BE2C (cell line): Measurements from ENCODE around the gene BMPER.

Experiments used
- DNase-seq: peaks from one replicate; pipeline ENCODE4 v3.0.0-alpha.2; 2020
- H3K27me3 ChIP-seq: fragments of 250-450 bp; sonication (Bioruptor Pico); 2 replicates; pipeline ENCODE4 v1.5.1; 2020; ENCODE audit warnings: mild to moderate bottlenecking
- H3K36me3 ChIP-seq: fragments of 250-450 bp; sonication (Bioruptor Pico); 2 replicates; pipeline ENCODE4 v1.5.1; 2020; ENCODE audit warnings: mild to moderate bottlenecking
- H3K4me1 ChIP-seq: fragments of 250-450 bp; sonication (Bioruptor Pico); 2 replicates; pipeline ENCODE4 v1.5.1; 2020
- H3K4me3 ChIP-seq: 2 replicates; pipeline ENCODE4 v1.5.1; 2011; ENCODE audit warnings: low read depth, low read length
- H3K9me3 ChIP-seq: fragments of 250-450 bp; sonication (Bioruptor Pico); 2 replicates; pipeline ENCODE4 v1.5.1; 2020
- TF ChIP-seq, protein P1 (sequence below): IDR thresholded peaks from 2 replicates; pipeline ENCODE4 v1.5.1; 2012; ENCODE audit warnings: mild to moderate bottlenecking, low read depth, low read length

Gene BMPER

DNA sequence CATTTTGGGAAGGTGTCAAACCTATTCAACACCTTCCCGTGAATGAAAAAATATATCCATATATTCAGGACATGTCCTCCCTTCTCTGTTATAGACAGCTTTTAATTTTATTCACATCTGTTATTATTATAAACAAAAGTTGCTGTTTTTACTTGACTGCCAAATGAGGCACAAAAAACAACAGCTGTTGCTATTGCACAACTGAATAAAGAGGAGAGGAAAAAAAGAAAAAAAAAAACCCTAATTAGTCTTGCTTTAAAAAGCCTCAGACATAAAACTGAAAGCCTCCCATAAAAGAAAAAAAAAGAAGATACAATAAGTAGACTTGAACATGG lies 153.4 kb downstream of the BMPER start:
- Histone ChIP-seq H3K27me3 (no peaks in the 10 kb centered on the region), H3K4me1 (no peaks in the 10 kb centered on the region), H3K4me3 (no peak overlapping the region), H3K9me3 (no peaks in the 10 kb centered on the region), H3K36me3 (no peaks in the 10 kb centered on the region)
- TF ChIP-seq, protein P1, sequence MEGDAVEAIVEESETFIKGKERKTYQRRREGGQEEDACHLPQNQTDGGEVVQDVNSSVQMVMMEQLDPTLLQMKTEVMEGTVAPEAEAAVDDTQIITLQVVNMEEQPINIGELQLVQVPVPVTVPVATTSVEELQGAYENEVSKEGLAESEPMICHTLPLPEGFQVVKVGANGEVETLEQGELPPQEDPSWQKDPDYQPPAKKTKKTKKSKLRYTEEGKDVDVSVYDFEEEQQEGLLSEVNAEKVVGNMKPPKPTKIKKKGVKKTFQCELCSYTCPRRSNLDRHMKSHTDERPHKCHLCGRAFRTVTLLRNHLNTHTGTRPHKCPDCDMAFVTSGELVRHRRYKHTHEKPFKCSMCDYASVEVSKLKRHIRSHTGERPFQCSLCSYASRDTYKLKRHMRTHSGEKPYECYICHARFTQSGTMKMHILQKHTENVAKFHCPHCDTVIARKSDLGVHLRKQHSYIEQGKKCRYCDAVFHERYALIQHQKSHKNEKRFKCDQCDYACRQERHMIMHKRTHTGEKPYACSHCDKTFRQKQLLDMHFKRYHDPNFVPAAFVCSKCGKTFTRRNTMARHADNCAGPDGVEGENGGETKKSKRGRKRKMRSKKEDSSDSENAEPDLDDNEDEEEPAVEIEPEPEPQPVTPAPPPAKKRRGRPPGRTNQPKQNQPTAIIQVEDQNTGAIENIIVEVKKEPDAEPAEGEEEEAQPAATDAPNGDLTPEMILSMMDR = no peak
- DNase-seq = no peak

DNA sequence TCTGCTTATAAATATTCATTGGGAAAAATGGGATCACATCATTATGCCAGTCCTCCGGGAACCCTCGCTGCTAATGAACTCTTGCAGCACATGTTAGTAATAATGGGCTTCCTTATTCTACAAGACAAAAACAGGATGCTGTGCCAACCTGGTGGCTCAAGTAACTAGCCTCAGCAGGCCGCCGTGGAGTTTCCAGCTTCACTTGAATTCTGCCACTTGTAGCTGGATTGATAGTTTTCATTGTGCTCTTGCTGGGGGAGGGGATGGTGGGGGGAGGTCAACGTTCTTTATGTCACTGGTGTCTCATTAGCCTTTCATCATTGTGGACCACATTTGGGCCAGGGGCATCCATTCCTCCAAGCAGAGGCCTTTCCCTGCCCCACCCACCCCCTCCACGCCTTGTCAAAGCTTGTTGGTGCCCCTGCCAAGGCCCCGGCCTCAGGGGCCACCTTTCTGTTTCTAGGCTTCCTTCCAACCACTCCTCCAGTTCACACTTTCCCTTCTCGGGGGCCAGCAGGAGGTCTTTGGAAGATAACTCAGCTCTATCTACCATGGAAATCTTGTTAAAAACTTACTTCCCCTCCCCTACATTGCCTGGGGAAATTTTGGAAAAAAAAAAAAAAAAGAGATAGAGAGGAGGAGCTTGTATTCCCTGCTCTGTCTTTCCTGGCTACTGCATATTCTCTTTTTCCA lies 153.9 kb downstream of the BMPER start:
- Histone ChIP-seq H3K27me3 (no peaks in the 10 kb centered on the region), H3K36me3 (no peaks in the 10 kb centered on the region), H3K4me1 (no peaks in the 10 kb centered on the region), H3K4me3 (no peak overlapping the region), H3K9me3 (no peaks in the 10 kb centered on the region)
- no peak for DNase-seq
- TF ChIP-seq, protein P1 = no peak

DNA sequence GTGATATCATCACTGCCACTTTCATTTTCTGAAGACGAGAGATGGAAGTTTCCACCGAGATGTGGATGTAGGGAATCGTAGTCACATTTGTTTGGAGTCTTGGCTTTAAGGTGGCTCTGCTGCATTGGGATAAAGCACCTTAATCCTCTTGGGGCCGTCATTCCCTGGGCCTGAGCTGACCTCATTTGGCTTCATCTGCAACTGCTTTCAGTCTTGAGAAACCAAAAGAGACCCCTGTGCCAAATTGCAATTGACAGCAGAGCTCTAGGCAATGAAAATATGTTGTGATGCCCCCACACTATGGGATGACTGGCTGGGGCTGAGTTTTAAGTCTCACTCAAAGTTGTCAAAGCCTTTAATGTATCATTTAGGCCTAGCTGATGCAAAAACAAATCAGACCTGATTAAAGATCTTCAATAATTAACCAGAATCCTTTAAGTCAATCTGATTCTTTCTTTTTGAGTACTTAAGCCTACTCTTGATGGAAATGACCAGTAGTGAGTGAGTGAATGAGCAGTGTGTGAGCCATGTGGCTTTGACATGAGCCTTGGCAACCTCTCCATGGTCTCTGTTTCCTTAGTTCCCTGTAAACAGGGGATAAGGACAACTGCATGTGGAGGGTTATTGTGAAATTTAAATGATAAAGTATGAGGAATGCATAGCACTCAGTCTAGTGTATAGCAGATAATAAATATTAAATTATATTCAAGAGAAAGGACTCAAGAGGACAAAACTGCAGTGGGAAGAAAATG lies 155.0 kb downstream of the BMPER start:
- DNase-seq = no peak
- H3K4me1 ChIP-seq = no peaks in the 10 kb centered on the region

DNA sequence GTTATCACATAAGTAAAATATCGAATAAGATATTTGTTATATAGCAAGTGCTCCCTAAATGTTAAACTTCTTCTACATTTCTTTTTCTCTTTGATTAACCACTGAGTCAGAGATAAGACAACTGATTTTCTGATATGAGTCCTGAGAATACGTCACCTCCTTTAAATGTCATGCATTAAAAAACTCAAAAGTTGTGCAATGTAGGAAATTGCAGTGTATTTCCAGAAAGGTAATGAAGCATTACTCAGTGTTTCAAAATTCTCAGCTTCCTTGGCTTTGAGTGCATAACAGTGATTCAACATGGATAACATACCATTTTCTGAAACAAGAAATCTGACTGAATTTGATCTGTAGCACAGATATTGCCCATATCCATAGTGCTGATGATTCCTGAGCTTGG lies 155.8 kb downstream of the BMPER start:
- Histone ChIP-seq H3K9me3 (no peaks in the 10 kb centered on the region), H3K4me3 (no peak overlapping the region), H3K4me1 (no peaks in the 10 kb centered on the region), H3K36me3 (no peaks in the 10 kb centered on the region), H3K27me3 (no peaks in the 10 kb centered on the region)
- TF ChIP-seq, protein P1 = no peak
- no peak for DNase-seq

More for the DNA sequence above, 155.0 kb downstream of the BMPER start:
- no peaks in the 10 kb centered on the region for H3K9me3 ChIP-seq
- H3K4me3 ChIP-seq = no peak overlapping the region
- no peaks in the 10 kb centered on the region for H3K36me3 ChIP-seq
- TF ChIP-seq, protein P1 = no peak
- H3K27me3 ChIP-seq = no peaks in the 10 kb centered on the region

DNA sequence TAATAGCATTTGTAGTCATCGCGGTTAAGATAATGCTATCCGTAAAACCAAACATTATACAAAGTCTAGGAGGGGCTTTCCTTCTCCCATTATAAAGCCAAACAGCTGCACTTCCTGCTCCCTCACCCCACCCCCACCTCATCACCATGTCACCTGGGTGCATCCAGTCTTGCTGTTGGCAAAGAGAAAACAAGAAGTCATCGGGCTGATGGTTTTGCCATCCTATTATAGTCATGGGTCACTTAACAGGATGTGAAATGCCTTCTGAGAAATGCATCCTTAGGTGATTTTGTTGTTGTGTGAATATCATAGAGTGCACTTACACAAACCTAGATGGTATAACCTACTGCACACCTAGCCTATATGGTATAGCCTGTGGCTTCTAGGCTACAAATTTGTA lies 157.0 kb downstream of the BMPER start:
- no peaks in the 10 kb centered on the region for H3K9me3 ChIP-seq
- TF ChIP-seq, protein P1 = no peak
- DNase-seq = no peak
- H3K36me3 ChIP-seq = no peaks in the 10 kb centered on the region
- no peaks in the 10 kb centered on the region for H3K27me3 ChIP-seq
- no peak overlapping the region for H3K4me3 ChIP-seq
- H3K4me1 ChIP-seq = no peaks in the 10 kb centered on the region

DNA sequence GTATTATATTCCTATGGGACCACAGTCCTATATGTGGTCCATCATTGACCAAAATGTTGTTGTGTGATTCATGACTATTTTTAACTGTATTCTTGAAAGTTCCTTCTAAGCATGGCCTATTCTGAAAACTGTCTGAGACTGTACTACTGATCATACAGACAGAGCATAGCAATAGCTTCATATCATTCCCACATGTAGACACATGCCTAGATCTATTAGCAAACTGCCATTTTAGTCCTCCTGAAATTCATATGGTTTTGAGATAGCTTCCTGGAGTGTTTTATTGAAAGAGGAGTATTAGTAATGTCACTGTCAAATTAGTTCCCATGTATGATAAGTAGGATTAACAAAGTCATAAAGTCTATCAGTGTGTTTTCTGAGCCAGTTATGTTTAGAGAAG lies 157.5 kb downstream of the BMPER start:
- no peaks in the 10 kb centered on the region for H3K4me1 ChIP-seq
- no peaks in the 10 kb centered on the region for H3K9me3 ChIP-seq
- no peak overlapping the region for H3K4me3 ChIP-seq
- TF ChIP-seq, protein P1 = no peak
- DNase-seq = no peak
- no peaks in the 10 kb centered on the region for H3K36me3 ChIP-seq
- H3K27me3 ChIP-seq = no peaks in the 10 kb centered on the region
